HG03097 (cell line): Measurements from ENCODE around the gene USP2.

Experiments
- ATAC-seq: cut with Tn5 transposase; IDR thresholded peaks from one replicate; pipeline ENCODE4 v1.9.1; 2021; ENCODE audit not compliant: unreplicated experiment, low FRiP score

Gene USP2

DNA sequence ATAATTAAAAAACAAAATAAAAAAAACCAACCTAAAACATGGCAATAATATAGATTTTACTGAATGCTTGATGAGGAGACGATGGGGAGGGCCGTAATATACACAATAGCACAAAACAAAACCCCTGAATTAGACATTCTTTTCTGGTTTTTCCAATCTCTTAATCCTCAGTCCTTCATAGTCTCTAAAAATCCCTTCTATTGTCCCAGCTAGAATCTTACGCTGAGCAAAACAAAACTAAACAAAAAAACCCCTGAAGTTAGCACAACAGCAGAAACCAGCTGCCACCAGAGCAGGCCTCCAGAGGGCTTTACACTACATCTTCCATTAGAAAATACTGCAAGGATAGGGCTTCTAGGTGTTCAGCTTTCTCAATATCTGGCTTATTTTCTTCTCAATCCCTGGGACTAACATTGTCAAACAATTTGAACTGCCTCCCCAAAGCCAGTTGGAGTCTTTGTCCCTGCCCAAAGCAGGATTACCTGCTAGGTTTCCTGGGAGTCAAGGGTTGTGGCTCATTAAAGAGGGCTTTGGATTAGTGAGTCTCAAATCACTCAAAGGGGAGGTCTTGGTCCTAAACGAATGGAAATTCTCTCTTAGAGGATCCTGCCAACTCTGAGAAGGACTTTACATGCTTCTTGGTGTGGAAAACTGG lies 49.3 kb downstream of the USP2 start:
- no peak for ATAC-seq

DNA sequence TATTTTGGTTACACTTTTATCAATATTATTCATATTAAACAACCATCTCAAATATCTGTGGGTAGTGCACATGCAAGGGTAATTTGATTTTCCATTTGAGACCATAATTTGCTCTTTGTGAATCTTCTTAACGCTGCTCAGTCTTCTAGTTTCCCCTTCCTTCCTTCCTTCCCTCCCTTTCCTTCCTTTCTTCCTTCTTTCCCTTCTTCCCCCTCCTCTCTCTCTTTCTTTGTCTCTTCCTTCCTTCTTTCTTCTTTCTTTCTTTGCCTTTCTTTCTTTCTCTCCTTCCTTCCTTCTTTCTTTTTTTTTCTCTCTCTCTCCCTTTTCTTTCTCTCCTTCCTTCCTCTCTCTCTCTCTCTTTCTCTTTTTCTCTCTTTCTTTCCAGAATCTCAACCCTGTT lies 51.3 kb downstream of the USP2 start:
- no peak for ATAC-seq

DNA sequence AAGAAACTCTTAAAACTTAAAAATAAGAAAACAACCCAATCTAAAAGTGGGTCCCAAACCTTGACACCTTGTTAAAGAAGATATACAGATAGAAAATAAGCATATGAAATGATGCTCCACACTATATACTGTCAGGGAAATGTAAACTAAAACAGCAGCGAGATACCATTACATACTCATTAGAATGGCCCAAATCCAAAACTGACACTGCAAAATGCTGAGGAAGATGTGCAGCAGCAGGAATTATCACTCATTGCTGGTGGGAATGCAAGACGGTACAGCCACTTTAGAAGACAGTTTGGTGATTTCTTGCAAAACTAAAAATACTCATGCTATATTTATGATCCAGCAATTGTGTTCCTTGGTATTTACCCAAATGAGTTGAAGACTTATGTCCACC lies 52.2 kb downstream of the USP2 start:
- no peak for ATAC-seq

DNA sequence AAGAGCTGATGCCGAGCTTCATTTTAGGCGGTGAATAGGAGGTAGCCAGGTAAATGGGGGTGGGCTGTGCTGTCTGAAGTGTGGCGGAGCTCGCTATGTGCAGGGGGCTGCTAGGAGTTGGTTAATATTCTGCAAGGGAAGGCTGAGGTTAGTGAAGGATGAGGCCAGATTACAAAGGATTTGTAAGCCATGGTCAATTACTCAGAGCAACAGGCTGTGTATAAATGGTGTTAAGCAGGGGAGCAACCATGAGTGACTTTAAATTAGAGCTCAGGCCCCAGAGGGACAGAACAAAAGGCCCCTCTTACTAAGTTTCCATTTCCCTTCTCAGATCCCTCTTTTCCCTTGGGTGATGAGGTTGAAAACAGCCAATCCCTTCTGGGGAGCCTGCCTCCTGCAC lies 57.3 kb downstream of the USP2 start:
- no peak for ATAC-seq

DNA sequence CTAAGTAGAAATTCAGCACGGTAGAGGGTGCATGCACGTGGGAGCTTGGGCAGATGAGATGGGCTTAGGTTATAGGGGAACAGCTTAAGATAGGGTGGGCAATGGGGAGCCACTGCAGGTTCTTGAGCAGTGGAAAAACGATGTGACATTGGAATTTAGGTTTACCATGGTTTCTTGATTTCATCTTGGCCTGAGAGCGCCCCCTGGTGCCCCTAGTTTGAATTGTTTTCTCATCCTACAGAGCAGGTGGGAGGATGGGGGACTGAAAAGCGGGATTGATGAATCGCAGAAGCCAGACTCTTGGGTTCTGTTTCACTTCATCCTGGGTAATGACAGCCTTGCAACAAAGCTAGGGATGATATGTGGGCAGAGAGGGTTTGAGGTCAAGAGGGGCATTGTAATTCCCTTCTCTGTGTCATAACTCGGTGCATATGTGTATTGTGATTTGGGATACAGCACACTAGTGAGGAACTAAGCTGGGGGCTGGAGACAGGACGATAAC lies 57.9 kb downstream of the USP2 start:
- no peak for ATAC-seq

DNA sequence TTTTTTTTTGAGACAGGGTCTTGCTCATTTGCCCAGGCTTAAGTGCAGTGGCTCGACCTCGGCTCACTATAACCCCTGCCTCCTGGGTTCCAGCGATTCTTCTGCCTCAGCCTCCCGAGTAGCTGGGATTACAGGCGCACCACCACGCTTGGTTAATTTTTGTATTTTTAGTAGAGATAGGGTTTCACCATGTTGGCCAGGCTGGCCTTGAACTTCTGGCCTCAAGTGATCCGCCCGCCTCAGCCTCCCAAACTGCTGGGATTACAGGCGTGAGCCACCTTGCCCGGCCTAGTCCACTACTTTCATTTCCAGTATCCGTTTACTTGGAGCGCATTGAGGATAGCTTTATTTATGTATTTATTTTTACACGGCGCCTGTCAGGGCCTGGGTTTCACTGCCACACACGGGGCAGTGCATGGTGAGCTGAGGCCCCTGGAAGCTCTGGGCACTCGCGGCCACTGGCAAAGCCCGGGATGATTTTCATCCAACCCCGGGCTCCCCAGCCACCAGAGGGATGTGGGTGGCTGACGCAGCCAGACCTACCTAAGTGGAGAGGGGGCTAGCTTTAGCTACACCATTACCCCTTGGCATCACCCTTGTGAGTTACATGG lies 58.5 kb downstream of the USP2 start:
- no peak for ATAC-seq

DNA sequence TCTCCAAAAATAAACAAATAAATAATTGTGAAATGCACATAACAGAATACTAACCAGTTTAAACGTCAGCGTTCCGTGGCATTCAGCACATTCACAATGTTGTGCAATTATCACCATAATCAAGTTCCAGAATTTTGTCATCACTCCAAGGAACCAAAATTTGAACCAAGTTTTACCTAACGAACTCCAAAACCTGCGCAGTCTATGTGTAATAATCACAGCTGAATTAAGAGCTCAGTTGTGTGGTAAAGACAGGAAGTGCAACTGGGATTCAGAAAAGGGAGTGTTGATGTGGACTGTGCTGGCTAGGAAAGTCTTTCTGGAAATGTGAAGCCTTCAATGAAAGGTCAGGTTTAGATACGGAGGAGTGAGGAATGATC lies 59.1 kb downstream of the USP2 start:
- no peak for ATAC-seq

DNA sequence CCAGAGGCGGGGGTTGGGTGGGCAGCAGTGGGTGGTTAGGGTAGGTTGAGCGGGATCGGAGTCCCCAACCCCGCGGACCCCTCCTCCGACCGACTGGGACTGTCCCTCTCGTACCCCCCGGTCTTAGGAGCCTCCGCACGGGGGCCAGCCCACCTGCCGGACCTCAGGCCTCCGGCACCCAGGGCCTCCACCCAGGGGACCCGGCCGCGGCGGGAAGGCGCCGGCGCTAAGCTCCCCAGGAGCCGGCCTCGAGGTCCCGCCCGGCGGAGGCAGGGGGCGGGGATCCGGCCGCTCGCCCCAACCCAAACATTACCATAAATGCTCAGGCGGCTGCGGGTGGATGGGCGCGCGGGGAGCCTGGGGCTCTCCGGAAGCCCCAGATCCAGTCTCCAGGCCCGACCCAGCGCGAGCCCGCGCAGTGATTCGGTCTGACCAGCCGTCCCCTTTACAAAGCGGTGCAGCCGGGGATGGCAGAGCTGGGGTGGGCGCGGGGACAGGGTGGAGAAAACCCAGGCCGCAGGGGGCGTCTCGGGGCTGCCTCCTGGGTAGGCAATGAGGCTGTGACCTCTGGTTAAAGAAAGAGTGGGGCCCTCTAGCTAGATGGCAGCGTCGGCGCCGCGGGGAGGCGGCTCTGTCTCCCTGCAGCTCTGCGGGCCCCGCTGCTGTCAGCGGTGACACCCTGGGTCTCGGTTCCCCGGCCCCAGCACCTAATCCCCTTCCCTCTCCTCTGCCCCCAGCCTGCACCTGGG lies 60.5 kb downstream of the USP2 start:
- ATAC-seq, result peak; percentile 54

DNA sequence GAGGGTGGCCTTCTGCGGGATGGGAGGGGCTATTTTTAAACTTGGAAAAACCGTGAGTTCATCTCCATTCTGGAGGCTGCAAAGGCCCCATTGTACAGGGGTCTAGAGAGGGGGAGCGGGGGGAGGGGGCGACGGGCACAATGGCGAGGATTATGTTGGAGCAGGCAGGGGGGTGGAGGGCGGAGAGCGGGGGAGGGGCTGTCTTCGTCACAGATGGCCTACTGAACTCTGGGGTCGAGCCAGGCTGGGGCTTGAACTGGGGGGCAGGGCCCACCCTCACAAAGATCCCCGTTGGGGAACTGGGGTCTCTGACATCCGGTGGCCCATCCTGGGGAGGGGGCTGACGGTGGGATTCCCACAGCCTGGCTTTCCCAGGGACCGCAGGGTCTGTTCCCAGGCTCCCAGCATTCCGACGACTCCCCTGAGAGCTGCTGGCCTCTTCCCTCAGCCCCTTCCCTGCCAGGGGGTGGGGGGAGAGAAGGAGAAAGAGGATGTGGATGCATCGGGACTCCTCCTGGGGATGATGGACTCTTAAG lies 61.2 kb downstream of the USP2 start:
- no peak for ATAC-seq

DNA sequence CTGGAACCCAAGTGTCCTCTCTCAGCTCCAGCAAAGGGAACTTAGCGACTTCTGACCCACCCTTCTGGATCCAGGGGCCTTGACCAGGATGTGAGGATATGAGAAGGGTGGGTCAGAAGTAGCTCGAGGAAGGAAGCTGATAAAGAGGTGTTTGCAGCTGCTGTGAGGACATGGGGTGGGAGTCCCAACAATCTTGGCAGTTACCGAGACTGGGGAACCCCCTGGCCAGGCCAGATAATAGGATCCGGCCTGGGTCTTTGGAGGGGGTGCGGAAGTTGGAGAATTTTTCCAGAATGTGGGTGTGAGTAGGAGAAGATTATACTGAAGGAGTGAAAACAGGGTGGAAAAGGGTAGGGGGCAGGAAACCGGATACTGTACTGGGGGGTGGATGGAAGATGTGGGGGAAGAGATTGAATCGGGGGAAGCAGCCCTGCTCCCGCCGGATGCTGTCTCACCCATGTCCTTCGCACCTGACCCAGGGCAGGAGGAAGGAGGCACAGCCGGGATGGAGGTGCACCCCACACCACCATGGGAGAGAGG lies 61.7 kb downstream of the USP2 start:
- no peak for ATAC-seq

DNA sequence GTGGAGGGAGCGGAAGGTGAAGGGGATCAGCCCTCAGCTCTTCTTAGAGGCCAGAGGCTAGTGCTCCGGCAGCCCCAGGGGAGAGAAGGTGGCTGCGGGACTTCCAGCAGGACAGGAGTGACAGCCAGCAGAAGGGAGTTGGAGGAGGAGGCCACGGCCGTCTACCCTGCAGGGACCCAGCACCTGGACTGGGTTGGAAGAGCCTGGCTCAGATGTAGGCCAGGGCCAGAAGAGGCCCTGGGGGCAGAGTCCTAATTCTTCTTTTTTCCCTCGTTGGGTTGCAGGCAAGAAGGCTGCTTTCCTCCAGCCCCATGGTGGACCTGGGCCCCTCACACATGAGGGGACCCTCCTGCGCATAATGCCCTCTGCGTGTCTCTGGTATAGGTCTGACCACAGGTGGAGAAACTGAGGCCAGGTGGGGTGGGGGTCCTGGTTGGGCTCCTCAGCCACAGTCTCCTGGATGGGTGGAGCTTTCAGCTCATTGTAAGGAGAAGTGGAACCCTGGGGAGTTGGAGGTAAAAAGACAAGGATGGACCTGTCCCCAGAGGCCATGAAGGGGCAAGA lies 62.3 kb downstream of the USP2 start:
- ATAC-seq, result no peak

DNA sequence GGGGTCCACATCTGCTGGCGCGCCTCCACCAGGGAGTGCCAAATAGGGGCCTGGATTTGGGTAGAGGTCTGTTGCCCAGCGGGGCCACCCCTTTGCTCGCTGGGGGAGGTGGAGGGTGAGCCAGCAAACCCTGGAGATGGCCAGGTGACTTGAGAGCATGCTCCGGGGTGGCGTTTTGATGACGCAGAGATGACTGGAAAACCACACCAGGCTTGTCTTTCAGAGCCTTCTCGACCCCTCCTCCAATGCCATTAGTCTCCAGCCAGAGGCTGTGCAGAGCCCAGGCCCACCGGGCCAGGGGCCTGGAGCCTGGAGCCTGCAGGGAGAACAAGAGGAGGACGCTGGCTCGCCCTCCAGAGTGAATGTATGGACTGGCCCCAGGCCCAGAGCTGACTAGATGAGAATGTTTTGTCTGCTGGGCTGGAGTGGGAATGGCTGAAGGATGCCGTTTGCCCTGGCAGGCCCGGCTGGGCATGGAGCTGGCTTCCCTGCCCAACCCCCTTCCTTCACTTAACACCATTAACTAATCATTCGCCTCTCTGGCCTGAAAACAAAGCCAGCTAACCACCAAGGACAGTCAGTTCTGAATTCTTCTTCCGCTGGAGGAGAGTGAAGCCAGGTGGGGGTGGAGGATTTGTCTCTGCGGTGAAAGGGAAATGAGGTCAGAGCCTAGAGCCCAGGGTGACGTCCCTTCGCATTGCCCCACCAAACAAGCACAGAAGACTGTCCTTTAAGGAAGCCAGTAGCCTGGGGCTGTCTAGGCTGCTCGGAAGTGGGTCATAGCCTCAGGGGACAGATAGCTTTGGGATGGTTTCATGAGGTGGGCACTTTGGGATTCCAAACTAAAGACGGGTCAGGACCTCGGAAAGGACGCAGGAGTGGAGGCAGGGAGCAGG lies 63.0 kb downstream of the USP2 start:
- ATAC-seq, result no peak

DNA sequence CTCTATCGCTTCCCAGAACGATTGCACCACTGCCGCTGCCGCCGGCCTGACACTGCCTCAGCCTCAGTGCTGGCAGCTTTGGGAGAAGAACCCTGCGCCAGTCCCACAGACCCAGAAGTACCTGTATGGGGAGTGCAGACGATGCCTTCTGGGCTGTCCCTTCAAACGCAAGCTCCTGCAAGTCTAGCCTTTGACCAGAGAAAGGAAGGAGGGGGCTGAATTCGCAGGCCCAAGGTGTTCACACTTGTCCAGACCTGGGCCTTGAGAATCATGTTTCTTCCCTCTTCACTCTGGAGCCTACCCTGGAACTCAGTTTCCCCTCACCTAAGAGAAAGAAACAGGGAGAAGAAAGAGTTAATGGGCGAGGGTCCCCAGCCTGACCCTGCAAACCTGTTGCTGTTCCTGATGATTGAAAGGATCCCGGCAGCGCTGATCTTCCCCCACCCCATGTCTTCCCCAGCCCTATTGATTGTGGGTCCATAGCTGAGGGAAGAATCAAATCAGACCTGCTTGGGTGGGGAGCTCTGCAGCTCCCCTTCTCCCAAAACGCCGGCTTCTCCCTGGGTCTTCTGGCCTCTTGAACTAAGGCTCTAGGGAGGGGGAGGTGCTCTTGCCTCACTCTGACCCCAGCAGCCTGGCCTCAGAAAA lies 63.8 kb downstream of the USP2 start:
- no peak for ATAC-seq

DNA sequence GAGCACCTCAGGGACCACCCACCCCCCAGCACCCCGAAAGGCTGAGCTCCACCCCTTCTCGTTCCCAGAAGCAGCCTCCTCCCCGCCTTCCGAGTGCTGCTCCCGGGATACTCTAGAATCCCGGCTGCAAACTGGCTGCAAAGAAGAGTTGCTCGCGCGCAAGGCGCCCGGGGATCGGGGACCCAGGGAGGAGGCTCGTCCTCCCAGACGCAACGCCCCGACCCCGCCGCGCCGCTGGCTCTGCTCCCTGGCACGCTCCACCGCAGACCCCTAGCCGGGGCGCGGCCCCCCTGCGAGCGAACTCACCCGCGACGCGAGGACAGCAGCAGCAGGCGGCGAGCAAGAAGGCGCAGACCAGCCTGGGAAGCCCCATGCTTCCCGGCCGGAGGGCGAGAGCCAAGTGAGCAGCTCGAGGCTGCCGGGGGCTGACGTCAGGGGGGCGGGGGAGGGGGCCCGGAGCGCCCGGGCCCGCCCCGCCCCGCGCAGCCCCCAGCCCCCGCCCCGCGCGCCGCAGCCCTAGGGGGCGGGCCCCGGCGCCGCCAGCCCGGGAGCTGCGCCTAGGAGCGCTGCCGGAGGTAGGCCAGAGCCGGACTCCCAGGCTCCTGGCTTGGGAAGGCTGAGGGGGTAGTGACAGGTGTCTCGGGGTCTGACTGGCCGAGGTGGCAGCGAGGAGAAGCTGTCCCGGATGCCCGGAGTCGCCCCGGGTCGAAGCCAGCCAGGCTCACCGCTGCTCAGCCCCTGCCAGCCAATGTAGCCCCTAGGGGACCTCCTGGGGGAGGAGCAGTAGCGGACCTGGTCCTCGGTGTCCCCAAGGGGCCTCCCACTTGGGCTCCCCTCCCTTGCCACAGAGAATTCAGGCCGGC lies 64.5 kb downstream of the USP2 start, which contains the start of gene MCAM:
Gene MCAM, minus strand, starts transcription at position 402 of the 863 bp plus-strand sequence. Its CDS starts 29 bp downstream, at position 373.
- no peak for ATAC-seq

DNA sequence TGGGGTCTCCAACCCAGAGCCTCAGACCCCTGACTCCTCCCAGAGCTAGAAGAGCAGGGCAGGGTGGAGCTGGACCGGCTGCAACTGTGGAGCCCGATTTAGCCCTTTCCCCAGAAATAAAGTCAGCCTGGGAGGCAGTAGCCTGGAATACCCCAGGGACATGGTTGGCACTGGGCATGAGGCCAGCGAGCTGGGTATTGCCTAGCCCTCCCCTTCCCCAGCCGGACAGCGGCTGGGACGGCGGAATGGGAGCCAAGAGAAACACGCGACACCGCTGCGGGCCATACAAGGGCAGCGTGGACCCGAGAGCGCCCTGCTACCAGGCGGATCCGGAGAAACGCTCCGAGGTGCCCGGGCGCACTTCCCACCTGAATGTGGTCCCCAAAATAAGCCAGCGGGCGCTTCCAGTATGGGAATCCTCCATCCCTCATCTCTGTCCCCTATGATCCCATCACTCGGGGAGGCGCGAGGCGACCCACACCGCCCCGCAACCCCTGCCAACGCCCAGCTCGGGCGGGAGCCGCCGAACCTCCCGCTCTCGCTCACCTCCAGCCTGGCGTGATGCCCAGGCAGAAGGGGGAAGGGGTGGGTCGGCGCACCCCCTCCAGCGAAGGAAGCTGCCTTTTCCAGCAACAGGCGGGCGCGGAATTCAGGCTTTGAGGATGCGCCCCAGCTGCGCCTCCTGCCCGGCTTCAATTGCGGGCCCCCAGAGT lies 65.3 kb downstream of the USP2 start:
- no peak for ATAC-seq

DNA sequence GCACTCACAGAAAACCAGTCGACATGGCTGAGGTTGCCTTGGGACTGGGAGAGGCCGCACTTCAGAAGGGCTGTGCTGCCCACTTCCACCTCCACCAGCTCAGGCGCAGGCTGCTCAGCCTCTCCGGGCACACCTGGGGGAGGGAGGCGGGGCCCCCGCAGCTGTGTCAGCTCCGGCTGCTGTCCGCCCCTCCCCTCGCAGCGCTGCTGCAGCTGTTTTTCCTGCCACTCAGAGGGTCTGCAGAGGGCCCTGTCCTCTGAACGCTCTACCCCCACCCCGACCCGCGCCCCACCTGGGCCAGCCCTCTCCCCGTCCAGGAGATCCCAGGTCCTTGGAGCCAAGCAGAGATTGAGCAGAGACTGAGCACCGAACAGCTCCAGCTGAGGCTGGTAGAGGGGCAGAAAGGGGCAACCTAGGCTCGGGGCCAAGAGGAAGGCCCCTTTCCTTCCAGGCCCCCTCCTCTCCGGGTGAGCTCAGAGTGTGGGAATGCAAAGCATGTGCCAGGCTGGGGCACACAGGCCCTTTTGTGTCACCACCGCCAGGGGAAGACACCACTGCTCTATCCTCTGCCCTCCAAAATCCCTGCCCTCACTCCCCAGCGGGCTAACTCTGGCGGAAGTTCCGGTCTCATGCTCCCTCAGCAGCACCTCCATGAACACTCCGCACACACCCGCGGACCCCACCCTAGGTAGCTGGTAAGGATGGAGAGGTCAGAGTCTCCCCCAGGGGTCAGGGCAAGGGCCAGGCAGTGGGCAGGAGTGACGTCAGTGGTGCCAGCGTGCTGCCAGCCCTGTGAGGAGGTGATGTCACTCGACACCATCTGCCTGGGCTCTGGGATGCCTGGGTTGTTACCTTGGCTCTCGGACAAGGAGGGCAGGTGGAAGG lies 66.1 kb downstream of the USP2 start:
- no peak for ATAC-seq

DNA sequence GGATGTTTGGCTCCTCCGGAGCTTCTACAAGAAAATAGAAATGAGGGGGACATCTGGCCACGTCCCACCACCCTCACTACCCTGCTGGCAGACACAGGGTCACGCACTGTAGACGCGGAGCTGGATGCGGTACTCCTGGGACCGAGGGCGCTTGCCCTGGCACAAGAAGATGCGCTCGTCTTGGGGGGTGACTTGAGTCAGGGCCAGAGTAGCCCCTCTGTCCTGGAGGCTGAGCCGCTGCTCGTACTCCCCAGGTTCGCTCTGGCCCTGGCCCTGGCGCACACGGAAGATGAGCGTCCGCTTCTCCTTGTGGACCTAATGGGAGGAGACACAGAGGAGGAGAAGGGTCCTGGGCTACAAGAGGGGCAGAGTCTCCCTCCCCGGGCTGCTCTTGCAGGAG lies 66.8 kb downstream of the USP2 start:
- no peak for ATAC-seq
